H9 (cell line): ENCODE data around the gene PGBD5. TPM values are rescaled to one million over a fixed set of nuclear protein-coding genes. Genes with fewer than 3 reads are reported as not detected.

Experiments used
- DNase-seq: peaks from one replicate; pipeline ENCODE4 v3.0.0-alpha.2; 2017
- H2AFZ ChIP-seq: one replicate; pipeline ENCODE4 v1.6.1; 2013; ENCODE audit warnings: mild to moderate bottlenecking, low read length, control low read depth, moderate library complexity
- H2AK5ac ChIP-seq: 2 replicates; pipeline ENCODE4 v1.6.1; 2013; ENCODE audit warnings: low read length, control low read depth, mixed read lengths; ENCODE audit not compliant: insufficient read length
- H2BK120ac ChIP-seq: one replicate; pipeline ENCODE4 v1.6.1; 2013; ENCODE audit warnings: low read depth, mild to moderate bottlenecking, low read length, control low read depth, inconsistent platforms; ENCODE audit not compliant: poor library complexity, severe bottlenecking
- H2BK12ac ChIP-seq: 2 replicates; pipeline ENCODE4 v1.6.1; 2013; ENCODE audit warnings: low read length, control low read depth, mixed read lengths, low read depth; ENCODE audit not compliant: insufficient read length
- H2BK15ac ChIP-seq: 2 replicates; pipeline ENCODE4 v1.6.1; 2013; ENCODE audit warnings: low read depth, low read length, control low read depth
- H2BK20ac ChIP-seq: one replicate; pipeline ENCODE4 v1.6.1; 2013; ENCODE audit warnings: low read depth, mild to moderate bottlenecking, low read length, control low read depth, inconsistent platforms; ENCODE audit not compliant: poor library complexity, severe bottlenecking
- H2BK5ac ChIP-seq: 2 replicates; pipeline ENCODE4 v1.6.1; 2013; ENCODE audit warnings: low read length, control low read depth, mixed read lengths; ENCODE audit not compliant: insufficient read length
- H3K14ac ChIP-seq: 2 replicates; pipeline ENCODE4 v1.6.1; 2013; ENCODE audit warnings: low read length, control low read depth; ENCODE audit not compliant: insufficient read depth
- H3K18ac ChIP-seq: 2 replicates; pipeline ENCODE4 v1.6.1; 2013; ENCODE audit warnings: low read depth, mild to moderate bottlenecking, mixed read lengths, low read length, control low read depth; ENCODE audit not compliant: insufficient read length
- H3K23ac ChIP-seq: 2 replicates; pipeline ENCODE4 v1.6.1; 2013; ENCODE audit warnings: low read length, control low read depth, mixed read lengths, low read depth; ENCODE audit not compliant: insufficient read length
- H3K23me2 ChIP-seq: 2 replicates; pipeline ENCODE4 v1.6.1; 2013; ENCODE audit warnings: low read depth, mild to moderate bottlenecking, mixed read lengths, low read length, control low read depth; ENCODE audit not compliant: insufficient read length, poor library complexity, severe bottlenecking
- H3K27ac ChIP-seq: 2 replicates; pipeline ENCODE4 v1.5.1; 2013; ENCODE audit warnings: low read length, control low read depth, mixed read lengths, low read depth; ENCODE audit not compliant: insufficient read length
- H3K27me3 ChIP-seq: 2 replicates; pipeline ENCODE4 v1.6.1; 2013; ENCODE audit warnings: low read length, control low read depth, inconsistent platforms; ENCODE audit not compliant: insufficient read depth
- H3K4ac ChIP-seq: 2 replicates; pipeline ENCODE4 v1.6.1; 2013; ENCODE audit warnings: low read depth, mild to moderate bottlenecking, control low read depth, inconsistent platforms, low read length, moderate library complexity
- H3K4me1 ChIP-seq: 2 replicates; pipeline ENCODE4 v1.6.1; 2013; ENCODE audit warnings: low read length, control low read depth, inconsistent platforms; ENCODE audit not compliant: insufficient read depth
- H3K4me2 ChIP-seq: 2 replicates; pipeline ENCODE4 v1.6.1; 2013; ENCODE audit warnings: low read length, control low read depth, mixed read lengths; ENCODE audit not compliant: insufficient read length, insufficient read depth
- H3K56ac ChIP-seq: 2 replicates; pipeline ENCODE4 v1.6.1; 2013; ENCODE audit warnings: low read depth, mild to moderate bottlenecking, mixed read lengths, low read length, control low read depth; ENCODE audit not compliant: insufficient read length
- H3K79me1 ChIP-seq: 2 replicates; pipeline ENCODE4 v1.6.1; 2013; ENCODE audit warnings: low read depth, mild to moderate bottlenecking, moderate library complexity, low read length, control low read depth, inconsistent platforms; ENCODE audit not compliant: insufficient read depth, poor library complexity, severe bottlenecking
- H3K79me2 ChIP-seq: 2 replicates; pipeline ENCODE4 v1.6.1; 2013; ENCODE audit warnings: low read length, control low read depth, inconsistent platforms; ENCODE audit not compliant: insufficient read depth
- H3K9ac ChIP-seq: 2 replicates; pipeline ENCODE4 v1.6.1; 2013; ENCODE audit warnings: low read length, control low read depth, mixed read lengths; ENCODE audit not compliant: insufficient read length; ENCODE audit errors: extremely low read depth
- H3K9me3 ChIP-seq: one replicate; pipeline ENCODE4 v1.6.1; 2013; ENCODE audit warnings: low read depth, low read length, inconsistent platforms; ENCODE audit not compliant: control insufficient read depth
- H3T11ph ChIP-seq: one replicate; pipeline ENCODE4 v1.6.1; 2013; ENCODE audit warnings: mild to moderate bottlenecking, low read length, control low read depth, inconsistent platforms
- H4K20me1 ChIP-seq: one replicate; pipeline ENCODE4 v1.6.1; 2013; ENCODE audit not compliant: control insufficient read depth, insufficient read length, insufficient read depth
- H4K5ac ChIP-seq: 2 replicates; pipeline ENCODE4 v1.6.1; 2013; ENCODE audit warnings: low read depth, mild to moderate bottlenecking, mixed read lengths, low read length, control low read depth; ENCODE audit not compliant: insufficient read length
- H4K8ac ChIP-seq: replicated peaks from 2 replicates; pipeline ENCODE4 v1.6.1; 2013; ENCODE audit warnings: low read length, control low read depth, mixed read lengths, low read depth; ENCODE audit not compliant: insufficient read length
- H4K91ac ChIP-seq: 2 replicates; pipeline ENCODE4 v1.6.1; 2013; ENCODE audit warnings: low read depth, mild to moderate bottlenecking, moderate library complexity, mixed read lengths, low read length, control low read depth; ENCODE audit not compliant: insufficient read length
- H3K27ac Mint-ChIP-seq, 3 experiments: 2 replicates in 2 of 3; 3 replicates in 1 of 3; pipeline ENCODE4 v1.8.0; 2020 to 2021; ENCODE audit warnings: mixed read lengths in 3 of 3, mild to moderate bottlenecking in 1 of 3, moderate library complexity in 1 of 3
- H3K27me3 Mint-ChIP-seq: 2 replicates; pipeline ENCODE4 v1.8.0; 2021; ENCODE audit warnings: low read depth, mild to moderate bottlenecking, moderate library complexity, mixed read lengths
- H3K36me3 Mint-ChIP-seq, 3 experiments: 2 replicates in 2 of 3; 3 replicates in 1 of 3; pipeline ENCODE4 v1.8.0; 2020 to 2021; ENCODE audit warnings: low read depth in 3 of 3, mixed read lengths in 3 of 3; ENCODE audit not compliant: insufficient read depth in 1 of 3
- H3K4me1 Mint-ChIP-seq, 2 experiments: 2 replicates each; pipeline ENCODE4 v1.8.0; 2020; ENCODE audit warnings: mixed read lengths in 2 of 2
- H3K4me3 Mint-ChIP-seq, 2 experiments: 2 replicates in 1 of 2; 3 replicates in 1 of 2; pipeline ENCODE4 v1.8.0; 2020 to 2021; ENCODE audit warnings: mild to moderate bottlenecking in 2 of 2, mixed read lengths in 2 of 2, moderate library complexity in 1 of 2
- H3K9me3 Mint-ChIP-seq, 2 experiments: 2 replicates in 1 of 2; 3 replicates in 1 of 2; pipeline ENCODE4 v1.8.0; 2020; ENCODE audit warnings: mild to moderate bottlenecking in 2 of 2, mixed read lengths in 2 of 2, moderate library complexity in 1 of 2
- WGBS: extraction: QIAGEN DNeasy Blood & Tissue Kit; methylation state at CpG from one replicate; pipeline ENCODE4 v1.1.7; 2013; ENCODE audit warnings: missing lambda C conversion rate, low lambda C conversion rate, mixed read lengths; ENCODE audit not compliant: insufficient read length; ENCODE audit errors: extremely low coverage; 5-methylcytosine and 5-hydroxymethylcytosine counted together
- total RNA-seq: library from RNA; stranded (reverse); gene quantifications from 2 replicates; pipeline ENCODE4 v1.2.1, GENCODE V29; 2021
- TF ChIP-seq, protein P1 (sequence below): fragments of 200-600 bp; sonication (generic); conservative IDR thresholded peaks from 3 replicates; pipeline ENCODE4 v1.8.0; 2021; ENCODE audit warnings: antibody characterized with exemption, mild to moderate bottlenecking

Gene PGBD5
- total RNA-seq, 1 experiment from 2014 or later = 19.1 TPM

DNA sequence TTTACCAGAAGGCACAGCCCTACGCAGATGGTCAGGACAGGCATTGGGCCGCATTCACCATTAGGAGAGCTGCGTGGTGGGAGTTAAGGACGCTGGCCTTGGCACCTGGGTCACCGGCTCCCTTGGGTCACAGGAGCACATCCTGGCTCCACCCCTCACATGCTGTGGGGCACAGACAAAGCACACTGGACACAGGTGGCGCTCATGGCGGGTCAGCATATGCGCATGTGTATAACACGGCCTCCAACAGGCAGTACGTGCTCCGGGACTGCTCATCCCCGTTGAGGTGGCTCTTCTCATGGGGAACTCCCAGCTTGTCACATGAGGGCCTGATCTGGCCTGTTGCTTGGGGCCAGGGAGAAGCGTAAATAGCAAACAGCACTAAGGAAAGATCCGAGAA is 25.0 kb downstream of the PGBD5 start:
- H3T11ph ChIP-seq = no peak overlapping the region
- H3K27me3 ChIP-seq = no peaks in the 10 kb centered on the region
- no peaks in the 10 kb centered on the region for H3K23me2 ChIP-seq
- H3K27ac ChIP-seq = no peak overlapping the region
- Mint-ChIP-seq H3K4me3 (no peak overlapping the region), H3K4me1 (peaks cover 33% of the 10 kb centered on the region in 2 experiments), H3K36me3 (peaks cover 1 to 16% (median 3%) of the 10 kb centered on the region in 3 experiments; a peak in 6 of 7 replicates), H3K27ac (peak overlapping the region; percentile 17 to 95 (median 87); a peak in 6 of 7 replicates), H3K9me3 (peaks cover 0 to 3% of the 10 kb centered on the region in 2 experiments; a peak in 1 of 5 replicates), H3K27me3 (no peaks in the 10 kb centered on the region)
- no peak overlapping the region for H4K5ac ChIP-seq
- H3K9me3 ChIP-seq = no peaks in the 10 kb centered on the region
- H3K9ac ChIP-seq = no peak overlapping the region
- no peak overlapping the region for H3K4ac ChIP-seq
- no CpG with 5 or more reads among the region's 14 CpGs for WGBS
- H2BK120ac ChIP-seq = no peak overlapping the region
- H3K79me2 ChIP-seq = peaks cover 2% of the 10 kb centered on the region; the same call in 1 of the 2 replicates
- no peak overlapping the region for H4K8ac ChIP-seq
- TF ChIP-seq, protein P1, sequence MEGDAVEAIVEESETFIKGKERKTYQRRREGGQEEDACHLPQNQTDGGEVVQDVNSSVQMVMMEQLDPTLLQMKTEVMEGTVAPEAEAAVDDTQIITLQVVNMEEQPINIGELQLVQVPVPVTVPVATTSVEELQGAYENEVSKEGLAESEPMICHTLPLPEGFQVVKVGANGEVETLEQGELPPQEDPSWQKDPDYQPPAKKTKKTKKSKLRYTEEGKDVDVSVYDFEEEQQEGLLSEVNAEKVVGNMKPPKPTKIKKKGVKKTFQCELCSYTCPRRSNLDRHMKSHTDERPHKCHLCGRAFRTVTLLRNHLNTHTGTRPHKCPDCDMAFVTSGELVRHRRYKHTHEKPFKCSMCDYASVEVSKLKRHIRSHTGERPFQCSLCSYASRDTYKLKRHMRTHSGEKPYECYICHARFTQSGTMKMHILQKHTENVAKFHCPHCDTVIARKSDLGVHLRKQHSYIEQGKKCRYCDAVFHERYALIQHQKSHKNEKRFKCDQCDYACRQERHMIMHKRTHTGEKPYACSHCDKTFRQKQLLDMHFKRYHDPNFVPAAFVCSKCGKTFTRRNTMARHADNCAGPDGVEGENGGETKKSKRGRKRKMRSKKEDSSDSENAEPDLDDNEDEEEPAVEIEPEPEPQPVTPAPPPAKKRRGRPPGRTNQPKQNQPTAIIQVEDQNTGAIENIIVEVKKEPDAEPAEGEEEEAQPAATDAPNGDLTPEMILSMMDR = no peak
- no peak overlapping the region for H3K18ac ChIP-seq
- H2AK5ac ChIP-seq = no peak overlapping the region
- no peak for DNase-seq
- H3K4me2 ChIP-seq = no peak overlapping the region
- H2BK15ac ChIP-seq = no peak overlapping the region
- no peak overlapping the region for H4K91ac ChIP-seq
- H3K79me1 ChIP-seq = no peaks in the 10 kb centered on the region
- no peaks in the 10 kb centered on the region for H4K20me1 ChIP-seq
- no peak overlapping the region for H2BK12ac ChIP-seq
- no peak overlapping the region for H3K14ac ChIP-seq
- H3K56ac ChIP-seq = no peak overlapping the region
- no peak overlapping the region for H3K23ac ChIP-seq
- peaks cover 6% of the 10 kb centered on the region; the same call in 1 of the 2 replicates for H3K4me1 ChIP-seq
- H2AFZ ChIP-seq = no peak overlapping the region
- H2BK5ac ChIP-seq = no peak overlapping the region
- H2BK20ac ChIP-seq = no peak overlapping the region
